PC-9 (cell line): Measurements from ENCODE around the gene SLC7A6. TPM values are rescaled to one million over a fixed set of nuclear protein-coding genes. Genes with fewer than 3 reads are reported as not detected.

ENCODE experiments used
- BruUV-seq: library from RNA; stranded (reverse); fragments of 400-500 nt; replicated peaks from 2 replicates; lab custom pipeline; 2021; lab: Mats Ljungman, UMichigan
- CTCF ChIA-PET: fragments of 300-600 bp; sonication (Branson Sonifier 250); formaldehyde crosslinking; loops from one replicate; lab custom pipeline; 2022; ENCODE audit warnings: antibody characterized with exemption; lab: Charles Lee
- POLR2A ChIA-PET: fragments of 300-600 bp; sonication (Branson Sonifier 250); formaldehyde crosslinking; loops from one replicate; lab custom pipeline; 2022; ENCODE audit warnings: antibody characterized with exemption; ENCODE audit not compliant: unreplicated experiment; lab: Charles Lee
- DNase-seq, 2 experiments: peaks; one replicate each; pipeline versions ENCODE4 v3.0.0 to v3.0.0-alpha.2; 2015 to 2022; ENCODE audit warnings: mixed read lengths in 1 of 2
- H2AFZ ChIP-seq: fragments of 200-600 bp; sonication (generic); 2 replicates; pipeline ENCODE4 v1.8.1; 2017; ENCODE audit warnings: antibody characterized with exemption
- H3F3A ChIP-seq: fragments of 200-600 bp; sonication (generic); 2 replicates; pipeline ENCODE4 v1.8.1; 2017; ENCODE audit warnings: antibody characterized with exemption, mild to moderate bottlenecking, low read depth; ENCODE audit not compliant: insufficient read depth
- H3K27ac ChIP-seq: fragments of 200-600 bp; sonication (generic); 2 replicates; pipeline ENCODE4 v1.6.1; 2016; ENCODE audit warnings: mixed run types
- H3K27me3 ChIP-seq: fragments of 200-600 bp; sonication (generic); 2 replicates; pipeline ENCODE4 v1.6.1; 2016; ENCODE audit warnings: low read depth, mixed run types; ENCODE audit not compliant: insufficient read depth
- H3K36me3 ChIP-seq: fragments of 200-600 bp; sonication (generic); 2 replicates; pipeline ENCODE4 v1.6.1; 2016; ENCODE audit warnings: low read depth, mixed run types
- H3K4me1 ChIP-seq: fragments of 200-600 bp; sonication (generic); replicated peaks from 2 replicates; pipeline ENCODE4 v1.6.1; 2016; ENCODE audit warnings: mixed run types; ENCODE audit not compliant: insufficient read depth
- H3K4me2 ChIP-seq: fragments of 200-600 bp; sonication (generic); 2 replicates; pipeline ENCODE4 v1.6.1; 2017; ENCODE audit warnings: mixed run types
- H3K4me3 ChIP-seq: fragments of 200-600 bp; sonication (generic); 2 replicates; pipeline ENCODE4 v1.6.1; 2016; ENCODE audit warnings: mixed run types
- H3K79me2 ChIP-seq: fragments of 200-600 bp; sonication (generic); 2 replicates; pipeline ENCODE4 v1.6.1; 2017; ENCODE audit warnings: low read depth, mixed run types
- H3K9me2 ChIP-seq: fragments of 200-600 bp; sonication (generic); 2 replicates; pipeline ENCODE4 v1.8.1; 2017; ENCODE audit warnings: mild to moderate bottlenecking; ENCODE audit not compliant: insufficient read depth
- H3K9me3 ChIP-seq: fragments of 200-600 bp; sonication (generic); 2 replicates; pipeline ENCODE4 v1.8.1; 2016; ENCODE audit warnings: low read depth; ENCODE audit not compliant: insufficient read depth
- H4K20me1 ChIP-seq: fragments of 200-600 bp; sonication (generic); 2 replicates; pipeline ENCODE4 v1.8.1; 2017; ENCODE audit not compliant: insufficient read depth
- EZH2 ChIP-seq: fragments of 200-600 bp; sonication (generic); IDR thresholded peaks from 2 replicates; pipeline ENCODE4 v1.8.0; 2017; ENCODE audit warnings: antibody characterized with exemption, low read depth
- intact Hi-C: fragments of 100-400 bp; cut with micrococcal nuclease; formaldehyde crosslinking; loops from one replicate; pipeline ENCODE4 v1.10.0; 2022; ENCODE audit not compliant: unreplicated experiment
- total RNA-seq: library from RNA; stranded (reverse); gene quantifications from 2 replicates; pipeline ENCODE4 v1.2.3, GENCODE V29; 2021
- TF ChIP-seq, protein P1 (sequence below): fragments of 200-600 bp; sonication (generic); conservative IDR thresholded peaks from 2 replicates; pipeline ENCODE4 v1.6.1; 2017; ENCODE audit warnings: mixed run types, antibody characterized with exemption, mild to moderate bottlenecking, moderate library complexity

Gene SLC7A6
- total RNA-seq, 1 experiment from 2014 or later = 44.7 TPM

DNA sequence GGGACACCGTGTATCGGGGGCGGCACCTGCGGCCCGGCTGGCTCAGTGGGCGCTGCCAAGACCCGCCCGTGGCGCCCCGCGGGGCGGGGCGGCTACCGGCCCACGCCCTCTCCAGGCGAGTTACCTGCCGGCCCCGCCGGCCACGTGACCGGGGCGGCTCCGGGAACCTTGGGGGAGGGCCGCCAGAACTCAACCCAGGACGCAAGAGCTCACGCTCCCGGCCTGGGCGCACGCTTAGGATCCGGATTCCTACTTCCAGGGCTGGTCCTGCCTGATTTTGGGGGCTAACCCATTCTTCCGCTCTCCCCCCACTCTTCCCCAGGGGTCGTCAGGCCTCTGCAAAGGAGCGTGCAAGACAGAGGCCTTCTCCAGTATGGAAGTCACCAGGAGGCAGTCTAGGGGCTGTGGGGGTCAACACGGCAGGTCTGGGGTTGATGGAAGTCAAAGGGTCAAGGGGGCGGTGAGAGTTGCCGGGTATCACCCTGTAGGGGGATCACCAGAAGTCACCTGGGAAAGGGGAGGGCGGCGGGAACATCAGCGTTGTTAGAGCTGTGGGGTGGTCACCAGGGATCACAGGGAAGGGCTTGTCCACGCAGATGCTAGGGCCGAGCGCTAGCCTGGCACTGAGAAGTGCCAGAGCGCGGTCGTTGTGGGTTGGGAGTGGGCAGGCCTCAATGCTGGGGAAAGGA lies 28.0 kb upstream of the SLC7A6 start:
- H3F3A ChIP-seq = peaks cover 26% of the 10 kb centered on the region
- H3K79me2 ChIP-seq = peaks cover 34% of the 10 kb centered on the region
- no peaks in the 10 kb centered on the region; the same call in 1 of the 2 replicates for H3K36me3 ChIP-seq
- ChIA-PET POLR2A (interaction anchor here (0.6 to 1.3 kb wide), 4 partner anchors 28 to 152 kb away, joined by 3 to 6 read pairs (median 4); partner anchors contain the start of genes NFATC3 and SLC7A6), CTCF (interaction anchor here (0.6 kb wide), 1 partner anchor 416 kb away, joined by 6 read pairs; no protein-coding TSS in a partner anchor)
- H3K9me2 ChIP-seq = no peaks in the 10 kb centered on the region
- H3K27ac ChIP-seq = peak overlapping the region; percentile 59
- H3K4me2 ChIP-seq = peak overlapping the region; percentile 97
- peaks cover 23% of the 10 kb centered on the region for H4K20me1 ChIP-seq
- H3K4me1 ChIP-seq = peaks cover 27% of the 10 kb centered on the region
- no peaks in the 10 kb centered on the region for H3K9me3 ChIP-seq
- no peaks in the 10 kb centered on the region for H3K27me3 ChIP-seq
- peak overlapping the region; percentile 99 for H3K4me3 ChIP-seq
- H2AFZ ChIP-seq = peak overlapping the region; percentile 87
- peak; percentile 78 to 94 for DNase-seq
- intact Hi-C loops = loop anchor here (10.0 kb wide), 2 partner anchors 561 to 991 kb away; partner anchors contain the start of genes FHOD1 and SLC9A5
- TF ChIP-seq, protein P1, sequence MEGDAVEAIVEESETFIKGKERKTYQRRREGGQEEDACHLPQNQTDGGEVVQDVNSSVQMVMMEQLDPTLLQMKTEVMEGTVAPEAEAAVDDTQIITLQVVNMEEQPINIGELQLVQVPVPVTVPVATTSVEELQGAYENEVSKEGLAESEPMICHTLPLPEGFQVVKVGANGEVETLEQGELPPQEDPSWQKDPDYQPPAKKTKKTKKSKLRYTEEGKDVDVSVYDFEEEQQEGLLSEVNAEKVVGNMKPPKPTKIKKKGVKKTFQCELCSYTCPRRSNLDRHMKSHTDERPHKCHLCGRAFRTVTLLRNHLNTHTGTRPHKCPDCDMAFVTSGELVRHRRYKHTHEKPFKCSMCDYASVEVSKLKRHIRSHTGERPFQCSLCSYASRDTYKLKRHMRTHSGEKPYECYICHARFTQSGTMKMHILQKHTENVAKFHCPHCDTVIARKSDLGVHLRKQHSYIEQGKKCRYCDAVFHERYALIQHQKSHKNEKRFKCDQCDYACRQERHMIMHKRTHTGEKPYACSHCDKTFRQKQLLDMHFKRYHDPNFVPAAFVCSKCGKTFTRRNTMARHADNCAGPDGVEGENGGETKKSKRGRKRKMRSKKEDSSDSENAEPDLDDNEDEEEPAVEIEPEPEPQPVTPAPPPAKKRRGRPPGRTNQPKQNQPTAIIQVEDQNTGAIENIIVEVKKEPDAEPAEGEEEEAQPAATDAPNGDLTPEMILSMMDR = no peak
- TF ChIP-seq EZH2 = no peak
- BruUV-seq = TSS peak; percentile 49

DNA sequence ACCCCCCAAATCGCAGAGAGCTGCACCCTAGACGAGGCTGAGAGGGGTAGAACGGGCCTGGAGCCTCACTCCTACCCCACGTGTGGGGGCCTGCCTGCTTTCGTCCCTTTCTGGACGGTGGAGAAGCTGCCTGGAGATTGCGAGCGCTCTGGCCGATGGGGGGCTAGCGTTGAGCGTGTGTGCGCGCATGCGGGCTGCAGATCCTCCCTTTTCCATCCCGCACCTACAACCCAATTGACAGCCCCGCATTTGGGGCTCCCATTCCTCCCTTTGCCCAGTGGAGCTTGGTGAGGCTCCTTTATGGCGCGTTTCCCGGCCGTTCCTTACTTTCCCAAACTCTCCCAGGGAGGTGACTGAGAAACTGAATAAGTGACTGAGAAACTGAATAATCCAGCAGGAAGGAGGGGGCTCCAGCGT lies 27.5 kb upstream of the SLC7A6 start:
- Histone ChIP-seq H3K36me3 (no peaks in the 10 kb centered on the region; the same call in 1 of the 2 replicates), H3K27me3 (no peaks in the 10 kb centered on the region), H3K4me1 (peaks cover 27% of the 10 kb centered on the region), H3K4me3 (peak overlapping the region; percentile 99), H3K9me2 (no peaks in the 10 kb centered on the region), H2AFZ (peak overlapping the region; percentile 87), H4K20me1 (peaks cover 21% of the 10 kb centered on the region), H3K4me2 (peak overlapping the region; percentile 97), H3F3A (peaks cover 26% of the 10 kb centered on the region), H3K9me3 (no peaks in the 10 kb centered on the region), H3K27ac (peak overlapping the region; percentile 59), H3K79me2 (peaks cover 34% of the 10 kb centered on the region)
- ChIA-PET CTCF (no interaction called here), POLR2A (interaction anchor here (0.6 to 1.3 kb wide), 3 partner anchors 22 to 152 kb away, joined by 3 to 7 read pairs (median 6); partner anchors contain the start of gene SLC7A6)
- TF ChIP-seq EZH2 = no peak
- TF ChIP-seq, protein P1 = no peak
- peak in 1 of 2 experiments; percentile 12 for DNase-seq
- intact Hi-C loops = loop anchor here (1.0 to 10.0 kb wide), 4 partner anchors 21 to 992 kb away; partner anchors contain the start of genes FHOD1 and SLC9A5
- no TSS peak for BruUV-seq

DNA sequence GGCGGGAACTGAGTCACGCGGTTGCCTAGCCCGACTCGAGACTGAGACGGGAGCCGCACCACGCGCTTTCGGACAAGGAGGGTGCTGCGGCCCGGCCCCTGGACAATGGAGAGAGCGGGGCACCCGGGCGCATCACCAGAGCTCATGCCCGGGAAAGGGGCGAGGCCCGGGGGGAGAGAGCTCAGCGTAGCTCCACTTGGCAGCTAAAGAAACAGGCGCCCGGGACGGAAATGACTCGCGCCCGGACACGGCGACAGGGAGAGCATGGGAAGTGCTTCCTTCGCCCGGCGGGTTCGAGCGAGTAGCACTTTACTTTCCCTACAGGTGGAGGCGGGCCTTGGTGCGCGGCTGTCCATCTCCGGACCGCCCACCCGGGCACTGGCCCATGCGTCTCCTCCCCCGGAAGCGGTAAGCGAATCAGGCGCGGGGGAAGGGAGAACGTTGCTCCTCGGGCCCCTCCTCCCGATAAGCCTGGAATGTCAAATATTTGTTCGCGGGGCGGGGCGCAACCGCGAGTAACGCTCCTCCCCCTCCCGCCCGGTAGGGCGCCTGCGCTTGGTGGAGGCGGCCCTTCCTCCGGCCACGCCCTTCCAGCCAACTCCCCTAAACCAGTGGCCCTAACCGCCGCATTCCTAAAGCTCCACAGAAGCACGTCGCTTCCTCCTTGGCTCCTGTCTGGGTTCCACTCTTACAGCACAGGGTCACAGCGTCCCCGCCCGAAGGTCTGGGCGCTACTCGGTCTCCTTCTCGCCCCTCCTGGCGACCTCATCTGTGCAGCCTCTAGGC lies 26.9 kb upstream of the SLC7A6 start:
- TF ChIP-seq EZH2 = no peak
- TF ChIP-seq, protein P1 = no peak
- Histone ChIP-seq H3K4me3 (peak overlapping the region; percentile 99), H3K9me3 (no peaks in the 10 kb centered on the region), H3K27me3 (no peaks in the 10 kb centered on the region), H3K79me2 (peaks cover 32% of the 10 kb centered on the region), H3K4me1 (peaks cover 27% of the 10 kb centered on the region), H4K20me1 (peaks cover 15% of the 10 kb centered on the region), H3K27ac (peak overlapping the region; percentile 78), H3K4me2 (peak overlapping the region; percentile 97), H3K36me3 (no peaks in the 10 kb centered on the region; the same call in 1 of the 2 replicates), H3F3A (peaks cover 26% of the 10 kb centered on the region), H2AFZ (peak overlapping the region; percentile 87), H3K9me2 (no peaks in the 10 kb centered on the region)
- TSS peak; percentile 45 for BruUV-seq
- ChIA-PET POLR2A (interaction anchor here (0.5 to 0.6 kb wide), 6 partner anchors 20 to 961 kb away, joined by 3 to 7 read pairs (median 4); no protein-coding TSS in a partner anchor), CTCF (no interaction called here)
- intact Hi-C loops = loop anchor here (1.0 to 10.0 kb wide), 4 partner anchors 21 to 993 kb away; partner anchors contain the start of genes FHOD1 and SLC9A5
- peak; percentile 93 to 99 for DNase-seq
